Stomach (tissue), 9 donors: ENCODE results near the gene KLHL21. TPM values are rescaled to one million over a fixed set of nuclear protein-coding genes. Genes with fewer than 3 reads are reported as not detected.

Experiments used
- DNase-seq, 2 donors: peaks; one replicate each; pipeline versions ENCODE4 v3.0.0 to v3.0.0-alpha.2; 2013 to 2019
- H3K27ac ChIP-seq, 5 donors: fragments of 200-600 bp in 4 of 5; sonication (generic) in 4 of 5; one replicate each; pipeline ENCODE4 v1.5.1; 2013 to 2019; ENCODE audit warnings: mild to moderate bottlenecking in 1 of 5, moderate library complexity in 1 of 5
- H3K27me3 ChIP-seq, 3 donors: fragments of 200-600 bp; sonication (generic); one replicate each; pipeline ENCODE4 v1.5.1; 2017 to 2019; ENCODE audit warnings: mixed run types in 1 of 3
- H3K36me3 ChIP-seq, 4 donors: fragments of 200-600 bp; sonication (generic); 1 replicate in 3 of 4; 2 replicates in 1 of 4; pipeline ENCODE4 v1.5.1; 2016 to 2019
- H3K4me1 ChIP-seq, 4 donors: fragments of 200-600 bp; sonication (generic); one replicate each; pipeline ENCODE4 v1.5.1; 2016 to 2019
- H3K4me3 ChIP-seq, 4 donors: fragments of 200-600 bp; sonication (generic) in 3 of 4; one replicate each; pipeline ENCODE4 v1.5.1; 2016 to 2019; ENCODE audit warnings: mild to moderate bottlenecking in 1 of 4
- H3K9me3 ChIP-seq, 4 donors: fragments of 200-600 bp; sonication (generic); one replicate each; pipeline ENCODE4 v1.5.1; 2016 to 2019
- CTCF ChIP-seq, 7 experiments: fragments of 450-650 bp in 4 of 7; fragments of 200-600 bp in 3 of 7; sonication (generic) in 3 of 7; IDR thresholded peaks; one replicate each; pipeline ENCODE4 v1.5.1; 2016 to 2019; ENCODE audit warnings: antibody characterized with exemption in 7 of 7, control low read depth in 2 of 7, mild to moderate bottlenecking in 1 of 7
- EP300 ChIP-seq: sonication (generic); formaldehyde crosslinking; IDR thresholded peaks from one replicate; pipeline ENCODE4 v1.6.1; 2017; ENCODE audit warnings: antibody characterized with exemption
- POLR2A ChIP-seq, 4 donors: fragments of 450-650 bp; IDR thresholded peaks; one replicate each; pipeline ENCODE4 v1.6.1; 2016; ENCODE audit warnings: antibody characterized with exemption in 4 of 4, control low read depth in 2 of 4, mild to moderate bottlenecking in 1 of 4, moderate library complexity in 1 of 4
- POLR2AphosphoS5 ChIP-seq, 3 donors: sonication (generic); formaldehyde crosslinking; IDR thresholded peaks; one replicate each; pipeline ENCODE4 v1.6.1; 2016; ENCODE audit warnings: antibody characterized with exemption in 3 of 3
- WGBS, 5 donors: extraction: QIAGEN DNeasy Blood & Tissue Kit in 3 of 5; methylation state at CpG; one replicate each; pipeline versions ENCODE4 v1.1.5 to v1.1.7; 2013 to 2018; 5-methylcytosine and 5-hydroxymethylcytosine counted together
- intact Hi-C: fragments of 100-400 bp; cut with DNase I; formaldehyde crosslinking; loops from one replicate; pipeline ENCODE4 v1.15.1; 2023; ENCODE audit warnings: low total_unique reads
- polyA plus RNA-seq, 3 donors: library from polyadenylated mRNA; stranded (reverse); fragments of 200-250 nt; gene quantifications; one replicate each; pipeline ENCODE4 v1.2.3, GENCODE V29; 2013
- total RNA-seq, 5 donors: library from RNA; depleted of rRNA; stranded (reverse); fragments of >200 nt; gene quantifications; one replicate each; pipeline versions ENCODE4 v1.1.0 to v1.2.3, GENCODE V29; 2014 to 2016
- donor health status: healthy with polysubstance abuse.
- donor health status: Bipolar disorder and iron deficiency.
- donor health status: healthy.

Gene KLHL21
- total and polyA plus RNA-seq, 8 donors, result 9.2 to 59.8 (median 19.4) TPM

GRCh38 chr1:6594977-6595740 lies 7.5 kb downstream of the KLHL21 start:
- Histone ChIP-seq H3K4me3 (peak overlapping the region in 1 of 4 donors; percentile 98), H3K9me3 (no peaks in the 10 kb centered on the region), H3K4me1 (peaks cover 61 to 95% (median 74%) of the 10 kb centered on the region in 4 donors), H3K36me3 (peaks cover 79 to 96% (median 91%) of the 10 kb centered on the region in 4 donors), H3K27ac (peak overlapping the region in 1 of 5 donors; percentile 22), H3K27me3 (no peaks in the 10 kb centered on the region)
- no peak for DNase-seq
- WGBS, 5 donors, result 81 to 93% (median 83%) methylated on average over 10 to 11 of the region's 11 CpGs
- intact Hi-C loops, result no loop called here
- TF ChIP-seq POLR2A (IDR thresholded peaks at IDR 0.05) (no peak), EP300 (no peak), CTCF (IDR thresholded peaks at IDR 0.05) (no peak), POLR2AphosphoS5 (IDR thresholded peaks at IDR 0.05) (no peak)

- DNase-seq, result no peak
- H3K4me1 ChIP-seq, result peaks cover 48 to 90% (median 66%) of the 10 kb centered on the region in 4 donors
- no peaks in the 10 kb centered on the region for H3K27me3 ChIP-seq
- H3K4me3 ChIP-seq, result no peak overlapping the region
- TF ChIP-seq EP300, result no peak
- no peak for TF ChIP-seq POLR2A (IDR thresholded peaks at IDR 0.05)
- TF ChIP-seq POLR2AphosphoS5 (IDR thresholded peaks at IDR 0.05), result no peak
- TF ChIP-seq CTCF (IDR thresholded peaks at IDR 0.05), result no peak
- intact Hi-C loops, result no loop called here
- no peak overlapping the region for H3K27ac ChIP-seq
- H3K9me3 ChIP-seq, result no peaks in the 10 kb centered on the region
- peaks cover 85 to 100% (median 100%) of the 10 kb centered on the region in 4 donors for H3K36me3 ChIP-seq
- WGBS, 5 donors, result 92 to 96% (median 93%) methylated on average over 6 to 15 of the region's 15 CpGs
Observed at GRCh38 chr1:6593810-6594209, 8.9 kb downstream of the KLHL21 start.

- DNase-seq, result no peak
- Histone ChIP-seq H3K9me3 (no peaks in the 10 kb centered on the region), H3K36me3 (peaks cover 85 to 100% (median 100%) of the 10 kb centered on the region in 4 donors), H3K4me3 (no peak overlapping the region), H3K27ac (peak overlapping the region in 1 of 5 donors; percentile 27), H3K4me1 (peaks cover 46 to 90% (median 66%) of the 10 kb centered on the region in 4 donors), H3K27me3 (no peaks in the 10 kb centered on the region)
- intact Hi-C loops, result no loop called here
- WGBS, 5 donors, result 91 to 94% (median 92%) methylated on average over 22 to 38 of the region's 38 CpGs
- TF ChIP-seq POLR2A (IDR thresholded peaks at IDR 0.05) (no peak), POLR2AphosphoS5 (IDR thresholded peaks at IDR 0.05) (no peak), EP300 (no peak), CTCF (IDR thresholded peaks at IDR 0.05) (no peak)
Observed at GRCh38 chr1:6592865-6593593, 9.6 kb downstream of the KLHL21 start.

GRCh38 chr1:6592441-6592840 lies 10.2 kb downstream of the KLHL21 start:
- Histone ChIP-seq H3K4me1 (peaks cover 45 to 90% (median 66%) of the 10 kb centered on the region in 4 donors), H3K36me3 (peaks cover 79 to 100% (median 100%) of the 10 kb centered on the region in 4 donors), H3K27ac (peak overlapping the region in 1 of 5 donors; percentile 27), H3K27me3 (no peaks in the 10 kb centered on the region), H3K4me3 (no peak overlapping the region), H3K9me3 (no peaks in the 10 kb centered on the region)
- intact Hi-C loops, result no loop called here
- WGBS, 5 donors, result 23 to 51% (median 43%) methylated on average over 5 of the region's 5 CpGs
- DNase-seq, result no peak
- TF ChIP-seq POLR2A (IDR thresholded peaks at IDR 0.05), result no peak
- TF ChIP-seq POLR2AphosphoS5 (IDR thresholded peaks at IDR 0.05), result no peak
- TF ChIP-seq CTCF (IDR thresholded peaks at IDR 0.05), result no peak
- no peak for TF ChIP-seq EP300
